Heart right ventricle (tissue), 16 donors: Measurements from ENCODE around the gene TTLL10. TPM values are rescaled to one million over a fixed set of nuclear protein-coding genes. Genes with fewer than 3 reads are reported as not detected.

ENCODE experiments used
- ATAC-seq, 8 donors: fragments of 200-7000 bp; cut with Tn5 transposase; one replicate each; pipeline ENCODE4 v1.9.1; 2020; ENCODE audit warnings: mild to moderate bottlenecking in 8 of 8, moderate library complexity in 8 of 8, moderate number of reproducible peaks in 1 of 8
- DNase-seq, 2 donors: peaks; one replicate each; pipeline ENCODE4 v3.0.0-alpha.2; 2020
- H3K27ac ChIP-seq, 10 donors: fragments of 200-600 bp; sonication (generic) in 2 of 10; one replicate each; pipeline versions ENCODE4 v1.5.0 to v1.8.0; 2020 to 2022; ENCODE audit warnings: mild to moderate bottlenecking in 3 of 10
- H3K27me3 ChIP-seq, 7 donors: fragments of 200-600 bp; one replicate each; pipeline ENCODE4 v1.8.0; 2021 to 2022; ENCODE audit warnings: mild to moderate bottlenecking in 2 of 7
- H3K36me3 ChIP-seq, 9 donors: fragments of 200-600 bp; sonication (generic) in 1 of 9; one replicate each; pipeline versions ENCODE4 v1.5.0 to v1.8.0; 2020 to 2022; ENCODE audit warnings: mild to moderate bottlenecking in 2 of 9
- H3K4me1 ChIP-seq, 9 donors: fragments of 200-600 bp; sonication (generic) in 1 of 9; one replicate each; pipeline versions ENCODE4 v1.5.0 to v1.8.0; 2020 to 2022; ENCODE audit warnings: mild to moderate bottlenecking in 4 of 9
- H3K4me3 ChIP-seq, 10 donors: fragments of 200-600 bp; sonication (generic) in 2 of 10; one replicate each; pipeline versions ENCODE4 v1.5.0 to v1.8.0; 2020 to 2022; ENCODE audit warnings: mild to moderate bottlenecking in 7 of 10, moderate library complexity in 2 of 10
- H3K9me3 ChIP-seq, 11 donors: fragments of 200-600 bp in 10 of 11; sonication (generic) in 2 of 11; one replicate each; pipeline versions ENCODE4 v1.5.0 to v1.8.0; 2013 to 2022; ENCODE audit warnings: mild to moderate bottlenecking in 2 of 11, control low read depth in 1 of 11, moderate library complexity in 1 of 11
- WGBS, 2 donors: extraction: QIAGEN DNeasy Blood & Tissue Kit; methylation state at CpG; one replicate each; pipeline ENCODE4 v1.1.7; 2013; ENCODE audit warnings: inconsistent platforms in 1 of 2; 5-methylcytosine and 5-hydroxymethylcytosine counted together
- intact Hi-C, 10 donors: fragments of 100-400 bp; cut with DNase I; formaldehyde crosslinking; loops; one replicate each; pipeline versions ENCODE4 v1.11.1 to v1.14.2; 2022
- polyA plus RNA-seq, 2 donors: library from polyadenylated mRNA; stranded (reverse); fragments of 200-250 nt; gene quantifications; one replicate each; pipeline ENCODE4 v1.2.3, GENCODE V29; 2013
- total RNA-seq, 10 donors: library from RNA; stranded (reverse); fragmentation: NEBNext Ultra II Directional in 3 of 10; extraction: Animal tissue kit (Norgen Biotek cat#: 25700) in 3 of 10; gene quantifications; one replicate each; pipeline versions ENCODE4 v1.2.1 to v1.2.4, GENCODE V29; 2021 to 2023
- TF ChIP-seq, protein P1 (sequence below), 9 donors: fragments of 200-600 bp; sonication (generic) in 2 of 9; IDR thresholded peaks; one replicate each; pipeline versions ENCODE4 v1.5.0 to v1.8.0; 2021 to 2022; ENCODE audit warnings: antibody characterized with exemption in 9 of 9, mild to moderate bottlenecking in 5 of 9, moderate library complexity in 1 of 9
- donor health status: Arrhythmogenic right ventricular cardiomyopathy.
- donor health status: ischemic (EF 13 %, LVEDD 7.1; RV severe dilation, severe dysfunction).
- donor health status: healthy with polysubstance abuse.
- donor health status: DM: no; HTN: yes; CAD: no.
- donor health status: DM: no; HTN: no; CAD: no.
- donor health status: ischemic (EF 25% LVEDD 6.9; RV normal size, moderate dysfunction).
- donor health status: ischemic (EF 25% LVEDD 5.7; RV mildly dilated, moderate dysfunction).
- donor health status: healthy.
- donor health status: DM: yes; HTN: yes; CAD: no.
- donor health status: Ischemic cardiomyopathy.
- donor health status: ischemic (EF 35%, LVEDD 5.7; RV mildly dilated, moderate dysfunction).
- donor health status: nonischemic (EF 11% LVEDD 7.7; RV severe dilation, severe dysfunction).
- donor health status: DM: yes; HTN: yes; CAD: no.
- donor health status: PGD.
- donor health status: ischemic (EF 29% LVEDD 5.4; RV normal size, mild dysfunction).
- donor health status: nonischemic (EF 23%, LVEDD 6.1; RV moderate dilation, normal function).

The TTLL10 gene
- total and polyA plus RNA-seq, 12 donors = 0.09 to 0.53 (median 0.26) TPM; not detected in 3

DNA sequence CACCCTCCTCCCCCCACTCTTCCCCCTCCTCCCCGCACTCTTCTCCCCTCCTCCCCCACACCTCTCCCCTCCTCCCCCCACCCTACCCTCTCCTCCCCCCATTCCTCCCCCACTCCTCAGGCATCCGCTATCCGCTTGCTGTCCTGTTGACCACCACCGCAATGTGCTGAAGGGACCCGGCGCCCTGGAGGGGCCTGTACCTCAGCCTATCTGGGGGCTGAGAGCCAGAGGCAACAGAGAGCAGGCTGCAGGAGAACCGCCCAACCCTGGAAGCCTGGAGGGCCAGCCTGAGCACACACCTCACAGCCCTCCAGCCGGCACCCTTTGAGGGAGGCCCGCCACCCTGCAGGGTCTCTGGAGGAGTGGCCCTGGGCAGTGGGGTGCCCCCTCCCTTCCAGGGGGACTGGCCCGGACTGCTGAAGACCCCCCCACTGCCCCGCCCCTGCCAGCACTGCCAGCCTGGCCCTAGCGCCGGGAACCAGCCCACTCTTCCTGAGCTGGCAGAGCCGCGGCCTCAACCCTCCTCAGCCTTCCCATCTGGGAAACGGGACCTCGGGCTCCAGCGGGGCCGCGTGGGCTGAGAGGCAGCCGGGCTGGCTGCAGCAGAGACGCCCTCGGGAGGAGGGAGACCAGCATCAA is 71.6 kb downstream of the TTLL10 start:
- no peak for ATAC-seq
- Histone ChIP-seq H3K9me3 (no peaks in the 10 kb centered on the region), H3K27ac (no peak overlapping the region), H3K4me1 (peaks cover 0 to 5% (median 0%) of the 10 kb centered on the region in 9 donors), H3K27me3 (peaks cover 13 to 43% (median 37%) of the 10 kb centered on the region in 7 donors), H3K4me3 (no peak overlapping the region), H3K36me3 (no peaks in the 10 kb centered on the region)
- no peak for DNase-seq
- intact Hi-C loops = loop anchor here in 3 of 10 donors (5.0 to 10.0 kb wide), 2 partner anchors 120 to 123 kb away; no protein-coding TSS in a partner anchor
- 69 to 75% methylated on average over 22 to 23 of the region's 23 CpGs for WGBS, 2 donors
- TF ChIP-seq, protein P1, sequence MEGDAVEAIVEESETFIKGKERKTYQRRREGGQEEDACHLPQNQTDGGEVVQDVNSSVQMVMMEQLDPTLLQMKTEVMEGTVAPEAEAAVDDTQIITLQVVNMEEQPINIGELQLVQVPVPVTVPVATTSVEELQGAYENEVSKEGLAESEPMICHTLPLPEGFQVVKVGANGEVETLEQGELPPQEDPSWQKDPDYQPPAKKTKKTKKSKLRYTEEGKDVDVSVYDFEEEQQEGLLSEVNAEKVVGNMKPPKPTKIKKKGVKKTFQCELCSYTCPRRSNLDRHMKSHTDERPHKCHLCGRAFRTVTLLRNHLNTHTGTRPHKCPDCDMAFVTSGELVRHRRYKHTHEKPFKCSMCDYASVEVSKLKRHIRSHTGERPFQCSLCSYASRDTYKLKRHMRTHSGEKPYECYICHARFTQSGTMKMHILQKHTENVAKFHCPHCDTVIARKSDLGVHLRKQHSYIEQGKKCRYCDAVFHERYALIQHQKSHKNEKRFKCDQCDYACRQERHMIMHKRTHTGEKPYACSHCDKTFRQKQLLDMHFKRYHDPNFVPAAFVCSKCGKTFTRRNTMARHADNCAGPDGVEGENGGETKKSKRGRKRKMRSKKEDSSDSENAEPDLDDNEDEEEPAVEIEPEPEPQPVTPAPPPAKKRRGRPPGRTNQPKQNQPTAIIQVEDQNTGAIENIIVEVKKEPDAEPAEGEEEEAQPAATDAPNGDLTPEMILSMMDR (IDR thresholded peaks at IDR 0.05) = no peak

DNA sequence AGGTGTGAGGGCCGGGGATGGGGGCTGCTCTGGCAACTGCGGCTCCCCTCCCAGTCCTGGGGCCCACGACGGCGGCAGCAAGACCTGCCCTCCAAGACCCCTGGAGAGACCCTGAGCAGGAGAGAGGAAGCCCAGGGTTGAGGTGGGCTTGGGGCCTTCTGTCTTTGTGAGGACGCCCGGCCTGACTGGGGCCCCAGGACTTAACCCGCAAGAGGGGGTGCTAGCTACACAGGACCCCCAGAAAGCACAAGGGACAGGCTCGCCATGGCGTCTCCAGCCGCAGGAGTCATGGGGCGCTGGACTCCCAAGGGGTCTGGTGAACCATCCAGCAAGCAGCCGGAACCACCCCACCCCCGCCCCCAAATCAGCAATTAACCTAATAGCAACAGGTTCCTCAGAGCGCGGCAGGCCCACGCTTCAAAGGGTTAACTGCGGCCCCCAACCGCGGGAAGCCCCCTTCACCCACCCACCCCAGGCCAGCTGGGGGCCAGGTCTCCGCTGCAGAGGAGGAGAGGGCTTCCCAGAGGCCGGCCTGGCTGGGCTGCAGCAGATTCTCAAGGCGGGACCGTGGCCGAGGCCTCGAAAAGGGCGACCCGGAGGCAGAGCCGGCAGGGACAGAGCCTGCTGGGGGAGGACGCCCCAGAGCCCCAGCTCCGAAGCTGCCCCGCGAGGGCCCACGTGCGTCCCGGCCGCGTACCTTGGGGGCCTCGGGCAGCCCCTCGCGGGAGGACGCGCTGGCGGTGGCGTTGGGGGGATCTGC is 72.3 kb downstream of the TTLL10 start:
- DNase-seq (no peak), ATAC-seq (no peak)
- Histone ChIP-seq H3K9me3 (no peaks in the 10 kb centered on the region), H3K36me3 (no peaks in the 10 kb centered on the region), H3K4me3 (peak overlapping the region in 1 of 10 donors; percentile 5), H3K4me1 (peaks cover 0 to 5% (median 0%) of the 10 kb centered on the region in 9 donors), H3K27me3 (peaks cover 13 to 39% (median 35%) of the 10 kb centered on the region in 7 donors), H3K27ac (no peak overlapping the region)
- WGBS, 2 donors = 27 to 32% methylated on average over 44 to 45 of the region's 45 CpGs
- intact Hi-C loops = loop anchor here in 3 of 10 donors (5.0 to 10.0 kb wide), 2 partner anchors 121 to 124 kb away; no protein-coding TSS in a partner anchor
- TF ChIP-seq, protein P1 (IDR thresholded peaks at IDR 0.05) = no peak

DNA sequence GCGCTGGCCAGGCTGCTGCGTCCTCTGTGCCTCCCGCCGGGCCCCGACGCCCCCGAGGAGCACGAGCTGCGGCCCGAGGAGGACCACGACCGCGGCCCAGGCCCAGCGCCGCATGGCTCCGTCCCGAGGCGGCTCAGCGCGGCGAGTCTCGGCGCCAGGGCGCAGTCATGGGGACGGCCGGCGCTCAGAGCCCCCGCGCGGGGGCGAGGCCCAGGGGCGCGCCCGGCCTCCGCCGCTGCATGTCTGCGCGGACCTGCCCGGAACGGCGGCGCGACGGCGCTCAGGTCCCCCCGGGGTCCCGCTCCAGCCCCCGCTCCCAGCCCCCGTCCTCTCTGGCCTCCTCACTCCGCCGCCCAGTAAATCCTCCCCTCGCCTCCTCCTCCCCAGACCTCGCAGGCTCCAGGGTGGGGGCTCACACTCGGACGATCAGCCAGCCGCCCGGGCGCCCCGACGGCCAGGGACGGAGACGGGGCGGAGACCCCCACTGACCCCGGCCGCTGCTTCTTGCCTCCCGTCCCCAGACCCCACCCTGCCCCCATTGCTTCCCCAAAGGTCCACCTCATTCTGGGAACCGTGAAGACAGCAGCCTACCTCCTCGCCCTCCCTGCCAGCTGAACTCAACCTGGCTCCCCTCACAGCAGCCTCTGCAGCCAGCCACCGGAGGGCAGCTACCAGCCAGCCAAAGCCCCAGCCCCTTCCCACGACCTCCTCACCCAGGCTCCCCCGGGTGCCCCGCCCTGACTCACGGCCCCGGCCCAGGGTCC is 73.1 kb downstream of the TTLL10 start, which contains the start of gene C1QTNF12:
C1QTNF12 (minus strand) TSS at position 146 of the 764 bp plus-strand sequence; CDS start at position 114, 32 bp downstream.
- intact Hi-C loops = loop anchor here in 3 of 10 donors (5.0 to 10.0 kb wide), 2 partner anchors 122 to 124 kb away; no protein-coding TSS in a partner anchor
- H3K4me3 ChIP-seq = peak within 1 kb of the TSS in 1 of 10 donors; percentile 5
- peaks cover 0 to 5% (median 0%) of the 10 kb centered on the region in 9 donors for H3K4me1 ChIP-seq
- H3K27ac ChIP-seq = no peak within 1 kb of the TSS
- H3K9me3 ChIP-seq = no peaks in the 10 kb centered on the region
- TF ChIP-seq, protein P1 (IDR thresholded peaks at IDR 0.05) = no peak
- DNase-seq (peak in 1 of 2 donors; percentile 9), ATAC-seq (peak in 1 of 8 donors; percentile 14)
- peaks cover 13 to 36% (median 28%) of the 10 kb centered on the region in 7 donors for H3K27me3 ChIP-seq
- peaks cover 0 to 2% (median 0%) of the 10 kb centered on the region in 9 donors for H3K36me3 ChIP-seq
- 4 to 6% methylated on average over 56 to 74 of the region's 74 CpGs for WGBS, 2 donors
